Left lobe of liver (tissue), 2 donors: ENCODE data around the gene GPRC5A. TPM values are rescaled to one million over a fixed set of nuclear protein-coding genes. Genes with fewer than 3 reads are reported as not detected.
A peak's percentile ranks its signal among the peaks of the same experiment; 100 is the strongest.

Source experiments
- ATAC-seq: fragments of 200-7000 bp; cut with Tn5 transposase; one replicate; pipeline ENCODE4 v1.9.1; 2020; ENCODE audit warnings: mild to moderate bottlenecking, moderate library complexity
- DNase-seq: peaks from one replicate; pipeline ENCODE4 v3.0.0-alpha.2; 2020; ENCODE audit warnings: low spot score
- total RNA-seq: library from RNA; stranded (reverse); gene quantifications from one replicate; pipeline ENCODE4 v1.2.1, GENCODE V29; 2021
- donor health status: DM: no; HTN: no; CAD: no; lungs with moderate emphysema.
- donor health status: DM: no; HTN: yes; CAD: no.

The GPRC5A gene
- total RNA-seq, 1 donor from 2014 or later: 0.73 TPM

DNA sequence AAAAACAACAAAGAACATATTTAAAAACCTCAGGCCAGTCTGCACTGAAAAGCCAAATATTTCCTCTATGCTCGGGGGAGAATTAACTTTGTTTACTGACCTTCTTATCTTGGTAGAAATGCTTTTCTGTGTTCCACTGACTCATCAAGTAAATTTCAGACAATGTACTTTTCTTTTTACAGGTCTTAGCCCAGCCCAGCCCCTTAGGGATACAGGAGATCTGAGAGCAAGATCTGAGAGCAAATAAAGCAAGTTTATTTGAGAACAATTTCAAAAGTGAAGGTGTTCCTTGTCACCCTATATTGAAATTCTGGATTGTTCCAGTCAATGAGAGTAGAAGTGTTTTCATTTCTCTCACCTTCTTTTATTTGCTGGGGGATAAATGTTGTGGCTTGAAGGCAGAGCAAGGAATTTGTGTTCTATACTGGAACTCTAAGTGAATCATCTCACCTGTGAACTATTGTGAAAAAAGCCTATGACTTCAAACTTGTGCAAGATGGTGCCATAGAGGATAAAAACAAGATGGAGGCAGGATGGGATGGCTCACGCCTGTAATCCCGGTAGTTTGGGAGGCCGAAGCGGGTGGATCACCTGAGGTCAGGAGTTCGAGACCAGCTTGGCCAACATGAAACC lies 7.9 kb upstream of the GPRC5A start:
- DNase-seq (no peak), ATAC-seq (no peak)

DNA sequence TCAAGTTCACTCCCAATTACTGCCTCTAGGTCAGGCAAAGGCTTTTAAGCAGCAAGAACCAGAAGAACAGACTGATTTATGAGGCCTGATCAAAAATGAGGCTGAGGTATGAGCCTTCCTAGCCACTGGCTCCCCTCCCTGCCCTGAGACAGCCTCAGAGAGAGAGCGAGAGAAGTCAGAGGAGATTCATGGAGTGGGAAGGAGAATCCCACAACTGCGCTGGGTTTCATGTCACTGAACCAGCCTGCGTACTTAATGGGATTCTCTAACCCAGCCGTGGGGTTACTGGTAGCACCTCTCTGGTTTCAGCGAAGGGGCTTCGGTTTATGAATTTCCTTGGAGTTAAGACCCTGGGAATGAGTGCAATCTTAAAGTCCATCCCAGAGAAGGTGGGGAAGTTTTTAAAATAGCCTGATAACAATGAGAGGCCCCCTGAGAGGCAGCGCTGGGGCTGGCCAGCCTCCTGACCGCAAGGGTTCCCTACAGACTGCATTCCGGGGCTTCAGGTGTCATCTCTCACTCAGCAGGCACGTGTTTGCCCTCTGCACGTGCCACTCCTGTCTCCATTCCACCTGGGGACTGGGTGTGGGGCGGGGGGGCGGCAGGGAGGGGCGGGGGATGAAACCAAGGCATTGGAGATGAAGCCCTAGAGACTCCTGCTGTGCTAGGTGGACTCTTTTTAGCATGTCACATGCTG lies 6.1 kb upstream of the GPRC5A start:
- no peak for ATAC-seq

DNA sequence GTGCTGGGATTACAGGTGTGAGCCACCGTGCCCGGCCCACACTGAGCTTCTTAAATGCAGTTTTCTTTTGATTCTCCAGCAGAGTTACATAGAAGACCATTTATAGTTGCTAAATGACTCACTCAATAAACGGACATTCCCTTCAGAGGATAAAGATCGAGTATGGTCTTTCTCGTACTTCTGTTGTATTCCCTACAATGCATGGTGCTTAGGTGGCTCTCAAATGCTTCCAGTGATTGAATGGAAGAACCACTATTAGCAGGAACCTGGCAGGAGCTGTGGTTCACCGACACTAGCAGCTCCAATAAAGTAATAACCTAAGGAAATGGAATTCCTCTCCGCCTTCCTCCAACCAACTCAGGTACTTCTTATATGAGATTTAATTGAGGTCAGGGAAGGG lies 3.9 kb upstream of the GPRC5A start:
- ATAC-seq (no peak), DNase-seq (no peak)

More for the DNA sequence above, 6.1 kb upstream of the GPRC5A start:
- no peak for DNase-seq

DNA sequence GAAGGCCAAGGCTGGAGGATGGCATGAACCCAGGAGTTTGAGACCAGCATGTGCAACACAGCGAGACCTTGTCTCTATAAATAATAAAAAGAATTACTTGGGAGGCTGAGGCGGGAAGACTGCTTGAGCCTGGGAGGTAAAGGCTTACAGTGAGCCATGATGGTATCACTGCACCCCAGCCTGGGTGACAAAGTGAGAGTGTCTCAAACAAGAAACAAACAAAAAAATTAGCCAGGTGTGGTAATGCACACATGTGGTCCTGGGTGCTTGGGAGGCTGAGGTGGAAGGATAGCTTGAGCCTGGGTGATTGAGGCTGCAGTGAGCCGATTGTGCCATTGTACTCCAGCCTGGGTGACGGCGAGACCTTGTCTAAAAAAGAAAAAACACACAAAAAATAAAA lies 1.7 kb upstream of the GPRC5A start:
- no peak for DNase-seq
- no peak for ATAC-seq

DNA sequence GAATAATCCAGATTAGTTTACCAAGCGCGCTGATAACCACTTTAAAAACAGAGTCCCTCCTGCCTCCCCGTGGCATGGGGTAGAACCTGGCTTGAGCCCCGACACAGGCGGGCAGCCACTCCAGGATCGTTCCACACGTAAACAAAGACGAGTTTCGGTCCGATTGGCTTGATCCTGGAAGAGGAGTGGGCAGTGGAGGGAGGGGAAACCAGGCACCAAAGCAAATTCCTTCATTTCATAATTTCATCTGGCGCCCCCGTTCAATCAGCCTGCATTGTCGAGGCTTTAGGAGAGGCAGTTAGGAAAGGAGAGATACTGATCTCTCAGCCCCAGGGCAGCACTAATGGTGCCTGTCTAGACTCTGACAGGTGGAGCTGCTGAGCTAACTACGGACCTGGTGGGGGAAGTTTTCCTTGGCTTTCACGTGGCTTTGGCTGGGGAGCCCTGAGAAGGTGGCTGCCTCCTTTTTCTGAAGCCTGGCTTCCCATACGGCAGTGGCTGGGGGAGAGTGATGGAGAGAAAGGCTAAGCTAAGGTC lies 751 bp upstream of the GPRC5A start:
- ATAC-seq (peak; percentile 89), DNase-seq (peak; percentile 49)

DNA sequence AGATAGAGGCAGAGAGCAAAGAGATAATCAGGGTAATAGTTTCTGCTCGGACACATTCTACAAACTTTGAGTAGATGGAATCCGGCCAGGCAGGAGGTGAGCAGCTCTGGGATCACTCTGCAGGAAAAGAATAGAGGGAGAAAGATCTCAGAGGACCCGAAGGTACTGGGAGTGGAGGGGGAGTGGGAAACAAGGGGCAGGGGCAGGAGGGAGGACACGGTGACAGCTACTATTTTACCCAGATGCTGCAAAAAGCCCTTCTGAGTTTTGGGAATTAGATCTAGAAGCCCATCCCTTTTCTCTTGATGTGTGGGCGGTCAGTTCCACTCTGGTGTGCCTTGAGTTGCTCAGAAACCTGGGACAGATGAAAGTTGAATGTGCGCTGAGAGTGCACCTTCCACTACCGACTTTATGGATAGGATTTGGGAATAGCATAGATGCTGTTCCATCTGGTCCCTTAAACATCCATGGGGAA lies 556 bp downstream of the GPRC5A start:
- ATAC-seq (no peak), DNase-seq (no peak)

DNA sequence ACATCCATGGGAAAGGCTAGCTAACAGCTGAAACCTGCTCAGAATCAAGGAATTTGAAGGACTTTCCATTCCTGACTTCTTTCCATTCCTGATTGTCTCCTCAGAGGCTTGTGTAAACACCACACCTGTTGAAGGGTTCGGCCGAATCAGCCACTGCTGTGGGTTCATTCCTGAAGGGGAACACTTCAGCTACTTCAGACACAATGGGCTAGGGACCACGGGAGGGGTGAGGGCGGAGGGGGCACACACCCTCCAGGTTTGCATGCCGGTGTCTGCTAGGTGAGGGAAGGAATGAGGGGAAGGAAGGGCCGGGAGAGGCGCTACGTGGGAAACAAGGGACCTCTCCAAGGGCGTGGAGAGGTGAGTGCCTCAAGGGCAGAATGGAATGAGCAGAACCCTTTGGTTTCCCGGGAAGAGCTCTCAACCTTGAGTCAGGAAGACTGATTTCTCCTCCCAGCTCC lies 1.3 kb downstream of the GPRC5A start:
- DNase-seq (no peak), ATAC-seq (no peak)

DNA sequence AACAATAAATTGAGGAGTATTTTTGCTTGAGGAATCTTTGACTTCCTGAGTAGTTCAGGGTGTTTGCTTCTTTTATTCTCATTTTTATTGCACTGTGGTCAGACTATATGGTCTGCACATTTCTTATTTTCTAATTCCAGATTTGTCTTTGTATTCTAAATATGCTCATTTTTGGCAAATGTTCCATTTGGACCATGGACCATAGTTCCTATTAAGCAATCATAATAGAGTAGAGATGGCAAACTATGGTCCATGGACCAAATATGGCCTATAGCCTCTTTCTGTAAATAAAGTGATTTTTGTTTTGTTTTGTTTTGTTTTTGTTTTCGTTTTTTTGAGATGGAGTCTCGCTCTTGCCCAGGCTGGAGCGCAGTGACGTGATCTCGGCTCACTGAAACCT lies 2.1 kb downstream of the GPRC5A start:
- DNase-seq (no peak), ATAC-seq (no peak)

DNA sequence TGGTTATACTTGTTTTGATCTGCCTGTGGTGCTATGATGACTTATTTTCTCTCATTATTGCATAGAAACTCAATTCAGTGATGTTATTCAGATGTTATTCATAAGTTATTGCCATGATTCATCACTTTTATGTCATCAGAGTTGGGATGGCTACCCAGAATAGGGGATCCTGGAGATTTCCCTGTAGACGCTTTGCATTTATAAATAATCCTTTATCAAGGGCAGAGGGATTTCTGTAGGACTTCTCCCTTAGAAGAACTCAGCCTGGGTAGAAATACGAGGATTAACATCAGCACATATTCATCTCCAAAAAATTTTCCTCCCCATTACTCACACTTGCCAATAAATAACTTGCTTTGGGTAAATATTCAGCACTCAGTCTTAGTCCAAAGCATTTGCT lies 4.9 kb downstream of the GPRC5A start:
- DNase-seq: no peak
- no peak for ATAC-seq

DNA sequence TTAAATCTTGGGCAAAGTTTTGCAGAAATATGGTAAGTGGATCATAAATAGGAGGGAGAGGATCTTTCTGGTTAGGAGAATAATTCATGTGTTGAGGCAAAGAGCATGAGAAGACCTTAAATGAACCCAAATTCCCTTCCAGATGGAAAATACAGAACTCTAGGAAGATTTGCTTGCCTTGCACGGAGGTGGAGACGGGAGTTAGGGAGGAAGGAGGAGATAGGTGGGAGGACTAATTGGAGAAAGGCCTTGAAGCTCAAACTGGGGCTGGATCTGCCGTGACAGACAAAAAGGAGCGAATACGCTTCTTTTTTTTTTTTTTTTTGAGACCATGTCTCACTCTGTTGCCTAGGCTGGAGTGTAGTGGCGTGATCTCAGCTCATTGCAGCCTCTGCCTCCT lies 5.9 kb downstream of the GPRC5A start:
- DNase-seq (no peak), ATAC-seq (no peak)

DNA sequence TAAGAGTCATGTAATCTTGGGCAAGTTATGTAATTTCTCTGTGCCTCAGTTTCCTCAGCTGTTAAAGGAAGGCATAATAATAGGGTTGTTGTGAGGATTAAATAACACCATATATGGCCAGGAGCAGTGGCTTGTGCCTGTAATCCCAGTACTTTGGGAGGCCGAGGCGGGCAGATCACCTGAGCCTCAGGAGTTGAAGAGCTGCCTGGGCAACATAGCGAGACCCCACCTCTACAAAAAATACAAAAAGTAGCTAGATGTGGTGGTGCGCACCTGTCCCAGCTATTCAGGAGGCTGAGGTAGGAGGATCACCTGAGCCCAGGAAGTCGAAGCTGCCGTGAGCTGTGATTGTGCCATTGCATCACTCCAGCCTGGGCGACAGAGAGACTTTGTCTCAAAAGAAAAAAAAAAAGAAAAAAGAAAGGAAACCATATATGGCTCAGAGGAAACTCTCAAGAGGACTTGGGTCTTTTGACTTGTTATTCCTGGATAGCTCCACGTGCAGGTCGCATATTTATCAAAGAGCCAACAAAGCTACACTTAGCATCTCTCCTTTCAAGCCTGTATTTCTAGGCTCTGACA lies 6.9 kb downstream of the GPRC5A start:
- no peak for ATAC-seq
- no peak for DNase-seq

DNA sequence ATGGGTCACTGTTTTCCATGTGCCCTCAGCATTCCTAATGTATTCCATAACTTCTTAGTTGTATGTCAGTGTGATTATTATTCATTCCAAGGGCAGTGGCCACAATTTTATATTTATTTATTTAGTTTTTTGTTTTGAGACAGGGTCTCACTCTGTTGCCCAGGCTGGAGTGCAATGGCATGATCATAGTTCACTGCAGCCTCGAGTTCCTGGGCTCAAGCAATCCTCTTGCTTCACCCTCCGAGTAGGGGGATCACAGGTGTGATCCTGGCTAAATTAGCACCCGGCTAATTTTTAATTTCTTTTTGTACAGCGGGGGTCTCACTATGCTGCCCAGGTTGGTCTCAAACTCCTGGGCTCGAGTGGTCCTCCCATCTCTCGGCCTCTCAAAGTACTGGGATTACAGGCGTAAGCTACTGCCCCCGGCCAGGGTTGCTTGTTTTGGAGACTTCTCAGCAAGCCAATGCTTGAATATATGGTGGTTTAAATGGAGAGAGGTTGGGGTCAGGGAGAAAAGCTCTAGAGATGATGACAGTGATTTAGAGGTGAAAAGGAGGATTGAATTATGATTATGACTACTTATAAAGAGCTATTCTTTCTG lies 7.6 kb downstream of the GPRC5A start:
- DNase-seq (no peak), ATAC-seq (no peak)

DNA sequence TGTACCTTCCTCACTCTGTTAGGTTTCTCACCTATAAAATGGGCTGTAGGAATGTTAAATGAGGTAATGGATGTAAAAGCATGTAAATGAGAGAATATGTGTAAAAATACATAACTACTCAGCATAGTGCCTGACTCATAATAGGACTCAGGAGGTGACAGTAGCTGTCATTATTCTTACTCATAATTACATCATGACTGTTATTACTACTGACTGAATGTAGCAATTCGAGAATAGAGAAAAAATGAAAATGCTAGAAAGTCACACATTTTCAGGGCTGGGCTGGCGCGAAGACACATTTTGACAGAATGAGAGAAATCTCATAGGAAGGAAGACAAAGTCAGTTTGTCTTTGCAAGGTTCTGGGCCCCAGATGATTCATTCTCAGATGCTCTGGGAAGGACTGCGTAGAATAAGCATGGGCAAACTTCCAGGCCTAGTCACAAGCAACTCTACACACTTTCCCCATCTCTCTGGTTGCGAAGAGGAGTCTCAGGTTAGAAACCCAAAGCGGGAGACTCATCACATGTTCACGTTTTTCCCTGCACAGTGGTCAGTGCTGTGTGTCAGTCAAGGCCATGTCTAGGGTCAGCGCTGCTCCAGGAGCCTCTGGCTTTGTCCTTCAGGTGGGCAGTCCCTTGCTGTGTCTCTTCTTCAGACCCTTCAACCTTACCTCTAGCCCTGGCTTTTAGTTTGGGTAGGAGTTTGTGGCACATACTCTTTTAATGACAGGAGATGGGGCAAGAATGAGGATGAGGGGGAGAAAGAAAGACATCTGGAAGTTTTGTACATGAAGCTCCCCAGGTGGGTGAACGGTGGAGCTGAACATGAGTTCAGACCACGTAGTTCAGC lies 8.4 kb downstream of the GPRC5A start:
- no peak for ATAC-seq

DNA sequence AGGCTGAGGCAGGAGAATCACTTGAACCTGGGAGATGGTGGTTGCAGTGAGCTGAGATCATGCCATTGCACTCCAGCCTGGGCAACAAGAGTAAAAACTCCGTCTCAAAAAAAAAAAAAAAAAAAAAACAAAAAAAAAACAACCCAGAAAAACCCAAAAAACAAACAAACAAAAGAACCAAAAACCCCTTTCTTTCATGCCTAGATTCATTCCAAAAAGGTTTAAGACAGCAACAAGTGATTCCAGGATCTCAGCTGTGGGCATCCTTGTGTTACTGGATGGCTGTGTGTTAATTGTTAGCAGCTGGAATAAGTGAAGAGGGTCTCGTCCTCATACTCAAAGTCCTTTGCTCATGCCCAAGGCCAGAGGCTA lies 9.4 kb downstream of the GPRC5A start:
- ATAC-seq (no peak), DNase-seq (no peak)

More for the DNA sequence above, 8.4 kb downstream of the GPRC5A start:
- no peak for DNase-seq

DNA sequence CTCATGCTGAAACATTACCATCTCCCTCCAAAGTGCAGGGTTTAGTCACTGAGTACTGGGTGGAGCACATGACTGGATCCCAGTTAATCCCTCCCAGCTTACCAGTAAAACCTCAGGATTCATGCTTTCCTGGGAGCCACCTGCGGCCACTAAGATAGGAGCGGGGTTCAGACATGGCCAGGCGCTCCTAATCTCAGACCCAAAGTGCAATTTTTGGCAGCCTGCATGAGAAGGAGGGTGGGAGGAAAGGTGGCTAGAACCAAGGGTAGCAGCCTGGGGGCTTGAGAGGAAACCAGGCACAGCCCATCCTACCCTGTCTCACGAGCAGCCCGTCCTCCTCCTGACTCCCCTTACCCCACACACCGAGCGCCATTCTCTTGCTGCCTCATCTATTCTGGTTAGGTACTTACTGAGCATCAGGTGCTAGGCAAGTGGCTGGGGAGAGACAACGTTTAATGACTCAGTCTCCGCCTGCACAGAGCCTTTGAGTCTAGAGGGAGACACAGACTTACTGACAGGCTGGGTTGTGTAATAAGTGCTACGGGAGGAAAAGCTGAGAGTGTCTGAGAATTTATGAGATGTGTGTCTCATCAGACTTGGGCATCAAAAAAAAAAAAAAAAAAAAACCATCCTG lies 9.9 kb downstream of the GPRC5A start:
- ATAC-seq: no peak

DNA sequence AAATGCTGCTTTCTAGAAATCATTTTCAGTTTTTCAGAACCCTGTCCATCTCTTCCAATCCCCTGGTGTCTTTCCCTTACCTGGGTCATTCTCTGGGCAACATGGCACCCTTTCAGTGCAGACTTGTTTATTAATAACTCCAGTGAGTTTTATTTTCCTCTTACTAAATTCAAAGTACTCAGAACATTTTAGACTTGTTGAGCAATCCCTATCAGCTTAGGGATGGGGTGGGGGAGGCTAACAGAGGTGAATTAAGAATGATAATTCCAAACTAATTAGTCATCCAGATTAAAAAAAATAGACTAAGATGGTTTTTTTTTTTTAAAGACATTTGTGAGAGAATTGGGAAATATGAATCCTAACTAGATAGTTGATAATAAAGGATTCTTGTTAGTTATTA lies 10.7 kb downstream of the GPRC5A start:
- DNase-seq (no peak), ATAC-seq (no peak)

More for the DNA sequence above, 9.9 kb downstream of the GPRC5A start:
- DNase-seq: no peak

DNA sequence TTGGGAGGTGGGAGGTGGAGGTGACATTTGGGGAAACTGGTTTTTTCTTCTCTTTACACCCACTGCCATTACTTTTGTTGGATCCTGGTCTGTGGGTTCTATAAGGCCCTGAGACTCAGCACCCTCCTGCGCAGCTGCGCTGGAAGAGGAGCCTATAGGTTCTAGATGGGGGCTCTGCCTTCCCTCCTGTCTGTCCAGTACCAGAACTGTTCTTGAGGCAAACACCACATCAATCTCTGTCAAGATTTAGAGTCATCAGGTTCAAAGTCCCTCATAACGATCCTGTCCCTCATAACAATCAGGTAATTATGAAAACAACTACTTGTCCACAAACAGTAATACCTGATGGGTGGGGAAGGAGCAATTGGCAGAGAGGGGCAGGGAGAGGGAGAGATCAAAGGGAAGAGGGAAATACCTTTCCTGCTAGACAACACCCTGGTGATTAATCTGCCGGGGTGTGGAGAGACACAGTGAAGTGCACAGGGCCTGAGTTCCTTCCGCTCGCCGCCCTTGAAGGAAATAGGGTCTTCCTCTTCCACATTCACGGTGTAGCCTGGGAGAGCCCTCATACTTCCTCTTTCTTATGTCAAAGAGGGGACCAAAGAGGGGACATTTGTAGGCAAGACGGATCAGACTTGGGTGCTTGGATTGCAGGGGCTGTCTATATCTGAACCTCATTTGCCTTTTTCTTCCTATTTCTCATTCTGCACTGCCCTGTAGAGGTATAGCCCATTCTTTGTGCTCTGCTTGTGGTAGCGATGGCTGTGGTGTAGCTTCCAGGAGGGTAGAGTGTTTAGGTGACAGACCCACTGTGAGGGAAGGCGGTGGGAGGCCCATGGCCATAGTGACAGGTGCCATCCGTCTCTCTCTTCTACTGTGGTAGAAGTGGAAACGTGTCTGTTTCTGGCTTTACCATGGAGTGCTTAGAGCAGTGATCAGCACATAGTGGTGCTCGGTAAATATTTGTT lies 12.6 kb downstream of the GPRC5A start:
- ATAC-seq (peak; percentile 27), DNase-seq (no peak)

DNA sequence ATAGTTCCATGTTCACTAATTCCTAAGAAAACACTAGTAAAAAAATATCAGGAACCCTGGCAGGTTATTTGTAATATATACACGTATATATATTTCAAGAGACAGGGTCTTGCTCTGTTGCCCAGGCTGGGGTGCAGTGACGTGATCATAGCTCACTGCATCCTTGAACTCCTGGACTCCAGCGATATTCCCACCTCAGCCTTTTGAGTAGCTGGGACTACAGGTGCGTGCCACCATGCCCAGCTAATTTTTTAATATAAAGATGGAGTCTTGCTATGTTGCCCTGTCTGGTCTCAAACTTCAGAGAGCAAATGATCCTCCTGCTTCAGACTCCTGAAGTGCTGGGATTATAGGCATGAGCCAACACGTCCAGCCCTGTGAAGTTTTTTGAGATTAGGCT lies 16.2 kb downstream of the GPRC5A start:
- ATAC-seq (no peak), DNase-seq (no peak)

DNA sequence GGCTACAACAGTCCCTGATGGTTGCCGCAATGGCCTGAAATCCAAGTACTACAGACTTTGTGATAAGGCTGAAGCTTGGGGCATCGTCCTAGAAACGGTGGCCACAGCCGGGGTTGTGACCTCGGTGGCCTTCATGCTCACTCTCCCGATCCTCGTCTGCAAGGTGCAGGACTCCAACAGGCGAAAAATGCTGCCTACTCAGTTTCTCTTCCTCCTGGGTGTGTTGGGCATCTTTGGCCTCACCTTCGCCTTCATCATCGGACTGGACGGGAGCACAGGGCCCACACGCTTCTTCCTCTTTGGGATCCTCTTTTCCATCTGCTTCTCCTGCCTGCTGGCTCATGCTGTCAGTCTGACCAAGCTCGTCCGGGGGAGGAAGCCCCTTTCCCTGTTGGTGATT lies 16.9 kb downstream of the GPRC5A start:
- no peak for DNase-seq

More for the DNA sequence above, 16.9 kb downstream of the GPRC5A start:
- ATAC-seq: no peak
